ENCODE results near the gene EFCAB3.
"Not testable (repeated sequence)": the region's sequence is repeated elsewhere in the genome, so short reads cannot be mapped to it uniquely, and the experiment has no call there.

The EFCAB3 gene

DNA sequence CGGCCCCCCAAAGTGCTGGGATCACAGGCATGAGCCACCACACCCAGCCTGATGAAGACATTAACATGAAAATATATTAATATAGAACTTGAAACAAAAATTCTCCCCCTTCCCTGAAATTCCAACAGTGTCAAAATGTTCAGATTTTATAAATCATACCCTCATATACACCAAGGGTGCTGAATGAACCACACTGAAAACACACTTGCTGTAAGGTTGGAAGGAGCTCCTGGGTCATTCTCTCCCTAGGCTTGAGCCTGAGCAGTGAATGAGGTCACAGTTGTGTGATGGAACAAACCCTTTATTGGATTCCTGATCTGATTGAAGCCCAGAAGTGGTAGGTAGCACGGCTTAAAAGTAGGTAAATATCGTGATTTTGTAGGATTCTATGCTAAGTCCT is at the start of gene EFCAB3:
Gene EFCAB3 (plus strand): TSS at position 301 of the 400 bp plus-strand sequence. CDS start 2,427 bp downstream, outside the sequence.
- no peak for DNase-seq

DNA sequence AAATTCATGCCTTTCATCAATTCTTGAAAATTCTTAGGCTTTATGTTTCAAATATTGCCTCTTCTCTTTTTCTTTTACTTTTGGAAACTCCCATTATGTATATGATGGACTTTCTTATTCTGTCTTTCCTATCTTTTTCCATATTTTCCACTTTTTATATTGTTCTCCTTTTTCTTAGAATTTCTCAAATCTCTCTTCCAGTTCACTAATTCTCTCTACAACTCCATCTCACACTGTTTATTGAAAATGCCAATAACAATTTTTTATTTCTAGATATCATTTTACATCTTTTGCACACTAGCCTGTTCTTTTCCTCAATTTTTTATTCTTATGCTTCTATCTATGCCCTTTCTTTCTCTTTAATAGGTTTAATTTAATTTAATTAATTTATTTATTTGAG is 43.8 kb upstream of the EFCAB3 start:
- DNase-seq: no peak

DNA sequence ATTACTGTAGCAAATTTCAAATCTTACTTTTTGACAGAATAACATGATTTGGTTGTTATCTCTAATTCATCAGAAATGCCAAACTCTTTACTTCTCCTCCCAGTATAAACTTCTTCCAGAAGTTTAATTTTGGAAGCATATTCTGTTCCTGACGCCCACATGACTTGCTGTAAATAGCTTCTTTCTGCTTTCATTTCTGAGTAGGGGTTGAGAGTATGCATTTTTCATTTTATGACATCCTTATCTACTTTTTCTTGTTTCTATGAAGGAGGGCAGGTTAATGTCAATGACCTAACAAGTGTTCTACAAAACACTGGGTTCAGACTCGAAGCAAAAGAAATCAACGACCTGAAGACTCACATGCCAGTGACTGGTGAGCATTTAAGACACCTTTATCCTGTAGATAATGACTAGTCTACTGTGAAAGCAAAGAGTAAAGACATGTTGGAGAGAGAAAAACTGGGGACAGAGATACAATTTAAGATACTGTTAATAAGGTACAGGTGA is 36.5 kb upstream of the EFCAB3 start:
- DNase-seq: no peak

DNA sequence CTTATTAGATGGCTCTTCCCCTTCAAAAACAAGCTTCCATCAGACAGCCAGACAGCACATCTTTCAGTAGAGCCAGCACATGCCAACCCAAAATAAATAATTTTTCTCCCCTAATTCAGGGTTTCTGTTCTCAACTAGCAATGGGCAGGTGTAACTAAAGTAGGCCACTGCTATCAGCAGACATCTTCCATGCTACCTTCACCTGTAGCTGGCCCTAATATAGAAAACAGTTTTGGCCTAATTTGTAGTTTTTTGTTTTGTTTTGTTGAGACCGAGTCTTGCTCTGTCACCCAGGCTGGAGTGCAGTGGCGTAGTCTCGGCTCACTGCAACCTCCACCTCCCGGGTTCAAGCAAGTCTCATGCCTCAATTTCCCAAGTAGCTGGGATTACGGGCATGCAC is 29.2 kb upstream of the EFCAB3 start:
- DNase-seq: no peak

DNA sequence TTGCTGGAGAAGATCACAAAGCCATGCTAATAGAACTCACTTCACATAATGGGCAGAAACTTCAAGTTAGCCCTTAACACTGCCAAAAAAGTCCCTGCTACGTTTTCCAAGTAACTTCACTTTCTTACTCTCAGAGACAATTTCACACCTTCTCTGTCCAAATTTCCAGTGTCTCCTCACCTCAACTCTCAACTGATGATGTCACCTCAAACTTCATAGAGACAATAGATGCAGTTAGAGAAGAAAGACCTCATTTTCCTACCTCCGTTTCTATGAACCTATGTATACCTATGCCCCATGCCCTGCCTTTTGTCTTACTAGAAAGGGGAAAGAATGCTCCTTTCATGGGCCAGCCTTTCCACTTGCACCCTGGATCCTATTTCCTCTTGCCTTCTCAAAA is 14.2 kb upstream of the EFCAB3 start:
- no peak for DNase-seq

DNA sequence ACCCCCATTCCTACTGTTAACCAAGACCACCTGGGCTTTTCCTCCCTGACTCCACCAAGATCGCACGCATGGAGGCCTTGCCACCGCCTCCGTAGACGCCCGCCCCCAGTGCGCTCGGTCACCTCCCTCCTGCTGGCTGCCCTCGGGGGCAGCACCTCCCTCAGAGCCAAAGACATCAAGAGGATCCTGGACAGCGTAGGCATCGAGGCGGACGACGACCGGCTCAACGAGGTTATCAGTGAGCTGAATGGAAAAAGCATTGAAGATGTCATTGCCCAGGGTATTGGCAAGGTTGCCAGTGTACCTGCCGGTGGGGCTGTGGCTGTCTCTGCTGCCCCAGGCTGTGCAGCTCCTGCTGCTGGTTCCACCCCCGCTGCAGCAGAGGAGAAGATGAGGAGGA is 1.2 kb downstream of the EFCAB3 start:
- DNase-seq: no peak

DNA sequence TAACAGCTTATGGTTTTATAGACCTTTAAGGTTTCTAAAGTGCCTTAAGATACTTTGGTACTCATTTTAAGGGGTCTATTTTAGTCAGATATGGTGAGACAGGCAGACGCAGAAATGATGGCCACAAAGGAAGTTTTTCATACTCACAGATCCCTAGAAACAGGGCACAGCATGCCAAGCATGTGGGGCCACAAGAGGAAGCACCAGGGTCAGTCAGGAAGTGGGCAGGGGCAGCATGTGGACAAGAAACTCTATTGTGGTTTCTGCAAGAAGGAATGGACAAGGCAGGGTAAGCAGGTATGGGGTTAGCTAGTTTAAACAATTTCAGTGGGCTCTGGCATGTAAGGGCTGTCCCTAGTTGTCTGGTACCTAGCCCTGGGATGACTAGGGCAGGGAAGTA is 8.5 kb downstream of the EFCAB3 start:
- DNase-seq: no peak

DNA sequence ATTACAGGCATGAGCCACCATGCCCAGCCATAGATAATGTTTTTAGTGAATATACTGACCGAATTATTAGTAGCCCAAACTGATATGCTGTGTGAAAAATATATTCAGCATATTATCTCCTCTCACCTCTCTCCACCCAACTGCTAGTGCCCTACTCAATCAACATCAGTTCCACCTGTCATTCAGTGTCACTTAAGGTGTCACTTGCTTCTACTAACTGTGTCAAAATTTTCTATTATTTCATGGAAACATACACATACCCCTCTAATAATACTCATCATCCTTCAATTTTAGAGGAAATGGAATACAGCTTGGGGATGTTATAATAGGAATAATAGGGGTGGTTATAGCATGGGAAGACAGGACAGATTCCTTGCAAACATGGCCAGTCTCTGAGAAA is 12.6 kb downstream of the EFCAB3 start:
- DNase-seq: no peak

DNA sequence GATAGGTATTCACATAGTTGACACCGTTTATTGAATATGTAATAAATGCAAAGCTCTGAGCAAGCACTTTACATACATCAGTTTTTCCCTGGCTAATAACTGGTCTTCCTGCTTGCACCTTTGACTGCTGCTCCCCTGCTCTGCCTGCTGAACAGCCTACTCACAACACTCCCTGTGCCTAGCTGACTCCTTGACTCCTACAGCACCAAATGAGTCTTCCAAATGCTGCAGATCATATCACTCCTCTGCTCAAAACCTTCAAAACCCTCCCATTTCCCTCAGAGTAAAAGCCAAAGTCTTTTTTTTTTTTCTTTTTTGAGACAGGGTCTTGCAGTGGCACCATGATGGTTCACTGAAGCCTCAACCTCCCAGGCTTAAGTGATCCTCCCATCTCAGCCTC is 18.5 kb downstream of the EFCAB3 start:
- no peak for DNase-seq

DNA sequence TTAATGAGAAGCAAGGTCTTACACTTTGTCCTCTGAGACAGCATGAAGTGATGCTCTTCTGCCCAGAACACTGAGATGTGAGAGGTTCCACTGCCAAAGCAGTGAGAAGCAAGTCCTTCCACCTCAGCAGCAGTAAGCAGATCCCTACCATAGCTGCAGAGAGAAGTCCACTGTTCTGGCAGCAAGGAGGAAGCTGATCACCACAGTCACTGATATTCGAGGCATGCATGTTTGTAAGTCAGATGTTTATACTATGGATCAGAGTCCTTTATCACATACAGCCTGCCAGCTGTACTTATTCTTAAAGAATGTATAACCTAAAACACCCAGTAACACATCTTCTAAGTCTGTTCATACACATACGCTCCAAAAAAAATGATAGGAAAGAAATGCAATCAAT is 25.1 kb downstream of the EFCAB3 start:
- no peak for DNase-seq

DNA sequence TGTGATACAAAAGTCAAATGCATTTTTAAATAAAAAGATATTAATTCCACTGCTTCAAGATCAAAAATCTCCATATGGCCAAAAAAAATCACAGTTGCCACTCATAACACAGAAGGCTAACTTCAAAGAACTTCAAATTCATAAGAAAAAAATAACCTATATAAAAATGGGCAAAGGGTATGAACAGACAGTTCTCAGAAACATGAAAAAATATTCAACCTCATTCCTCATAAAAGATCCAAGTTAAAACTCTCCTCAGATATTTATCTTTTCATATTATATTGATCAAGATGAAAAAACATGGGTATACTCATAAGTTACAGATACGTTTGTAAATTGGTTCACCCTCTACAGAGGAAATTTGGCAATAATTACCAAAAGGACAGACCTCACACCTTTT is 32.7 kb downstream of the EFCAB3 start:
- DNase-seq: not testable (repeated sequence)

DNA sequence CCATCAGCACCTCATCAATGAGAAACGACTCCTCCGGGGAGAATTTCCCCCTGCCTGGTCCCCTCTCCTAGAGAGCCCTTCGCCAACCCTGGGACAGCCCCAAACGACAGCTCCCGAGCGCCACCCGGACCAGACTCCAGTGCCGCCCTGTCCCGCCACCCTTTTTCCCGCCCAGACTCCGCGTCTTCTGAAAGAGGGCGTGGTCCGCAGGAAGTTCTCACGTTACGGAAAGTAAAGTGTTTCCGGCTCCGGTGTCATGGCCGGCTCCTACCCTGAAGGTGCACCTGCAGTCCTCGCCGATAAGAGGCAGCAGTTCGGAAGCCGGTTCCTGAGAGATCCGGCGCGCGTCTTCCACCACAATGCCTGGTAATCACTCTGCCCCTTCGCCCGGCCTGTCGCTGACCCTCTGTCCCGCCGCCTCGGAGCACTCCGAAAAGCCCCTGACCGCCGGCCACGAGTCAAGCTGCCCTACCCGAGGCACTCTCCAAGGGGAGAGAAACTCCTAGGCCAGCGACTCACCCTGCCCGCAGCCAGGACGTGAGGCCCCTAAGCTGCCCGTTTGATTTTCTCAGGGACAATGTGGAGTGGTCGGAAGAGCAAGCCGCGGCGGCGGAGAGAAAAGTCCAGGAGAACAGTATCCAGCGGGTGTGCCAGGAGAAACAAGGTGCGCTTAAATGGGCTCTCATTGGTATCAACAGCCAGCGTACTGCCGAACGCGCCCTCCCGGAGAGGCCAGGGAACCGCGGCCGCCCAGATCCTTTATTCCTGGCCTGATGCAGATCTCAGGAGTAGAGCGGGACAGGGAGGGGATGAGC is 43.5 kb downstream of the EFCAB3 start, which contains the start of gene METTL2A:
Gene METTL2A (plus strand): TSS at position 251 of the 815 bp plus-strand sequence. CDS start 6 bp downstream, at position 257.
- peak; percentile 88 for DNase-seq

DNA sequence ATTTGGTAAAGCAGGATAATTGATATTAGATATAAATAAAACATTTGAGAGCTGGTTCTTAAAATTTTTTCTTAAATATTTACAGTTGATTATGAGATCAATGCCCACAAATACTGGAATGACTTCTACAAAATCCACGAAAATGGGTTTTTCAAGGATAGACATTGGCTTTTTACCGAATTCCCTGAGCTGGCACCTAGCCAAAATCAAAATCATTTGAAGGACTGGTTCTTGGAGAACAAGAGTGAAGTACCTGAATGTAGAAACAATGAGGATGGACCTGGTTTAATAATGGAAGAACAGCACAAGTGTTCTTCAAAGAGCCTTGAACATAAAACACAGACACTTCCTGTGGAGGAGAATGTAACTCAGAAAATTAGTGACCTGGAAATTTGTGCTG is 45.9 kb downstream of the EFCAB3 start:
- DNase-seq: not testable (repeated sequence)

DNA sequence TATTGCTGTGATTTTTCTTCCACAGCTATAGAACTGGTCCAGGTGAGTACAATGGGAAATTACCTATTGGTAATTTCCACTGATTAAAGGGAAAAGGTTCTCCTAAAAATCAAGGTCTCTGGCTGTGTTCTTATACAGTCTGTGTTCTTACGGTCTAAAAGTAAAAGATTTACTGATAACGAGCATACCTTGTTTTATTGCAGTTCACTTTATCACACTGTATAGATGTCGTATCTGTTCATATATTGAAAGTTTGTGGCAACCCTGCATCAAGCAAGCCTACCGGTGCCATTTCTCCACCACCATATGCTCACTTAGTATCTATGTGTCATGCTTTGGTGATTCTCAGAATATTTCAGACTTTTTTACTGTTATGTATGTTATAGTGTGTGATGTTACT is 54.9 kb downstream of the EFCAB3 start:
- DNase-seq: not testable (repeated sequence)

DNA sequence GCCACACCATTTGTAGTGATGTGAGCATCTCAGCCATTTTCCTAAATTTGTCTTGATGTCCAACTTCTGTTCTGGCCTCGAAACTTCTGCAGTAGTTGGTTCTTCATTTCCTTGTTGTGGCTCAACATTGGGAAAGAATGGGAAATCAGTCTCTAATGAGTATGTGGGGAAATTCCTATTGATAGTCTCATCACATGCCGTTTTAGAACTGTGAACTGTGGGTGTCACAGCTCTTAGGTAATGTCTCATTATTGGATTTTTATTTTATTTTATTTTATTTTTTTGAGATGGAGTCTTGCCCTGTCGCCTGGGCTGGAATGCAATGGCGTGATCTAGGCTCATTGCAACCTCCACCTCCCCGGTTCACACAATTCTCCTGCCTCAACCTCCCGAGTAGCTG is 60.8 kb downstream of the EFCAB3 start:
- not testable (repeated sequence) for DNase-seq

DNA sequence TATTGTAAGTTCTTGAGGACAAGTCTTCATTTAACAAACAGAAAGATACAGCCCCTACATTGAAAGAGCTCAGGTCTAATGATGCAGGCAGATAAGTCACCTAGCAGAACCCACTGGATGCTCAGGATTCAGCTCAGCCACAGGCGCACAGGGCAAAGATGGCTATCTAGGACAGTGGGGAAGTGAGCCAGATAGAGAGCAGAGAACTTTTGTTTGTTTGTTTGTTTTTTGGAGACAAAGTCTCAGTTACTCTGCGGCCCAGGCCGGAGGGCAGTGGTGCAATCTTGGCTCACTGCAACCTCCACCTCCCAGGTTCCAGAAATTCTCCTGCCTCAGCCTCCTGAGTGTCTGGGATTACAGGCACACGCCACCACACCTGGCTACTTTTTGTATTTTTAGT is 63.7 kb downstream of the EFCAB3 start:
- DNase-seq: no peak

DNA sequence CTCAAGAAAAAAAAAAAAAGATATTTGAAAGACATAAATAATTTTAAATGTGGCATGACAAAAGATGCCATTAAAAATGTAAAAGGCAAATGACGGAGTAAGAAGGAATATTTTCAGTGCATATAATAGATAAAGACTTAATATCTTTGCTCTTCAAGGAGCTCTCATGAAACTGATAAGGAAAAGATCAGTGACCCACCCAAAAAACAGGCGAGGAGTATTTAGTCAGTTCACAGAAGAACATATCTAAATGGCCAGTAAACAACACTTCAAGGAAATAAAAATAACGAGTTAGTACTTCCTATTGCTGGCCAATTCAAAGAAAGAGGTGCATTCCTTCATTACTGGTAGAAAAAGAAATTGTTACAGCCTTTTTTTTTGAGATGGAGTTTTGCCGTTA is 65.4 kb downstream of the EFCAB3 start:
- DNase-seq: not testable (repeated sequence)

DNA sequence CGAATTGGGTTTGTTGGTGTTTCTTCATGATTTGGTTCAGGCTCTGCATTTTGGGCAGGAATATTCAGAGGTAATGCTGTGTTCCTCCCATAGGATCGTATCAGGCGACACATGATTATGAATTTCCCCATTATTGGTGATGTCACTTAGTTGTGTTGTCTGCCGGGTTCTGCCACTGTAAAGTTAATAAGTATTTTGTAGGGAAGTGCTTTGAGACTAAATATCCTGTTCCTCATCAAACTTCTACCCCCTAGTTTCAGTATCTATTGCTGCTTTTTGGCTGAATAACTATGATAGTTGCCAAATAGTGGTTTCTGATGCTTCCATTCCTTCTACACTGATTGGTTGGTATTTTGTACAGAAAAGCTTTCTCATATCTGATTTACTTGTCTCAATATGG is 71.8 kb downstream of the EFCAB3 start:
- DNase-seq: not testable (repeated sequence)

DNA sequence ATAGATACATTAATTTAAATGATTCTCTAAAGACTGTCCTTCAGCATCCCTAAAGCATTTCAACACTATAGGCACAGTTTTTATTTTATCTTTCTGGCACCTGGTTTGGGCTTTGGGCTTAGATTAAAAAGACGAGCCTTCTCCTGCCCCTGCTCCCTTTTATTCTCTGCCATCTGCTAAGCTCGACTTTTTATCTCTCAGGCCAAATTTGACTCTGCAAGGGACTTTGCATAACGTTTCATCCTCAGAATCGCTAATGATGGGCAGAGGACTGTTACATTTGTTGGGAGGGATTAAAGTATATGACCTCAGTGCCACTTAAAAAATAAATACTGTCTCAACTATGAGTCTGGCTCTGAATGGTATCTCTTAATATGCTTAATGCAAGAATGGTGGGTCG is 72.7 kb downstream of the EFCAB3 start:
- not testable (repeated sequence) for DNase-seq

DNA sequence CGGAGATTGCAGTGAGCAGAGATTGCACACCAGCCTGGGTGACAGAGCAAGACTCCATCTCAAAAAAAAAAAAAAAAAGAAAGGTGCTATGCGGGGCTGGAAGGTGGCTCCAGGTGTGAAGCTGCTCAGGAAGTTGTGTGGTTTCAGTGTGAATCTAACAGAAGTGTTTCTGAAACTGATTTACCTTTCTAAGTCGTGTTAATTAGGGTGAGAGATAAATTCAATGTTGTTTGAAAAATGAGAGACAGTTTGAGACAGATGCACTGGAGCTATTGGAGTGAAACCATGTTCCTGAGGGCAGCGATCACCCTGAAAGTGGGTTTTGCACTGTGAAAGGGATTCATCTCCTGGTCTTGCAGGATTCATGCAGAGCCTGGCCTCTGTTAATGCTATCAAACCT is 73.3 kb downstream of the EFCAB3 start:
- peak; percentile 16 for DNase-seq

DNA sequence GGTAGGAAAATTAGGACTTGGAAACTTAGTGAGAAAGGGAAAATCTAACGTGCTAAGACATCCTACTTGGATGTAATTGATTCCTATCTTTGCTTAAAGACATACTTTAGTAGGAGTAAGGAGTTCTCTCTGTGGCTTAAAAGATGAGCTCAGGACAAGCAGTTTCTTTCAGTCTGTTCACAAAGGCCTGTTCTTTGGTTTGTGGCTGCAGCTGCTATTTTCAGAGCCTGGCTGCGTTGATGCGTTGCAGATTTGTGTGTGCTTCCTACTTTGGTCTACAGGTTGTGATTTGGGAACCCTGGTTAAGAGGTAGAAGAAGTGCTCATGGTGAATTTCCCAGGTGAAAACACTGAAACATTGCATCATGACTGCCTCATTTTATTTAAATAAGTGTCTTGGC is 73.8 kb downstream of the EFCAB3 start:
- not testable (repeated sequence) for DNase-seq

DNA sequence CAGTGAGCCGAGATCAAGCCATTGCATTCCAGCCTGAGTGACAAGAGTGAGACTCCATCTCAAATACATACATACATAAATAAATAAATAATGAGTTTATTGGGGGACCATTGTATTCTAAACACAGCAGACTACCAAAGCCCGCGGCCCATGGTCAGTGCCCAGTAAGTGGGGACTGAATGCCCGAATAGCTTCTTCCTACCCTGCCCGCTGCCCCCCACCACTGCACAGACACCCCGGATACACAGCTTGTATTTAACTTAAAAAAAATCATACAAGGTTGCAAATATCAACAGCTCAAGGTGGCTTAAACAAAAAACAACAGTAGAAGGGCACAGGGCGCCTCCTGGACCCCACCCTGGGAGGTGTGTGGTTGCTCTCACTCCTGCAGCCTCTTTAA is 75.7 kb downstream of the EFCAB3 start:
- DNase-seq: no peak

DNA sequence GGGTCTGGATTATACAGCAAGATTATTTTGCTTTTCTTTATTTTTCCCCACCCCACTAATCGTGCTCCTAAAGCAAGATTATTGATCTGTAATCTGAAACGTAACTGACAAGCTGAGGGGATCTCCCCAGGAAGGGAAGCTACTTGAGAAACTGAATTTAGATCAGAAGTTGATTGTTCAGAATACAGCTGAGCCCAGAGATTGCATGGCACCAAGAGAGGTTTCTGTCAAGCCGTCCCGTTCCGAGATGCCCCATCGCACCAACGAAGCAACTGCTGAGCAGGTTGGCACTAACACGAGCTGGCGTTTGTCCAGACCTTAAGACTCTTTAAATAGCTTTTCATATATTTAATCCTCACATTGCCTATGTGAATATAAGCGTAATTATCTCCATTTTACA is 78.1 kb downstream of the EFCAB3 start:
- DNase-seq: not testable (repeated sequence)

DNA sequence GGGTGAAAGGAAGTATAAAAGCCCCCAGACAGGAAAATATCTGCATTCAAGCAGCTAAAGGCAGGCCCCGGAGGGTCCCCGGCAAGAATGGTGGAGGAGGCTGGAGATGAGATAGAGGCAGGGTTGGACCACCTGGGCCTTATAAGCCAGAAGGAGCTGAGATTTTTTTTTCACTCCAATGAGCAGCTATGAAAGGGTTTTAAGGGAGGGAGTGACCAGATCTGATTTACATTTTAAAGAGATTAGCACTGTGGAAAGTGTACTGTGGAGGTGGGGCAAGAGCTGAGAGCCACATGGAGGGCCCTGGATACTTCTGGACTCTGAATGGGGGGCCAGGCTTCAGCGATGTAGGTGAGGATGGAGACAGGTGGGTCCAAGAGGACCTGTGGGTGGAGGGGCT is 84.1 kb downstream of the EFCAB3 start:
- not testable (repeated sequence) for DNase-seq

DNA sequence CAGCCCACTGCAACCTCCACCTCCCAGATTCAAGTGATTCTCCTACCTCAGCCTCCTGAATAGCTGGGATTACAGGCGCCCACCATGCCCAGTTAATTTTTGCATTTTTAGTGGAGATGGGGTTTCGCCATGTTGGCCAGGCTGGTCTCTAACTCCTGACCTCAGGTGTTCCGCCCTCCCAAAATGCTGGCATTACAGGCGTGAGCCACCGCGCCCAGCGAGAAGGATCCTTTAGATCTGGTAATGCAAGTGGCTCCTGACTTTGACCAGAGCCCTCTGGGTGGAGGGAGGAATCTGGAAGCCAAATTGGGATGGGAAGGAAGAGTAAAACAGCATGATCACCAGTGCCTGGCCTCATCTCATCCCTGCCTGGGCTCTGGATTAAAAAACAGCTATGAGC is 84.9 kb downstream of the EFCAB3 start:
- DNase-seq: not testable (repeated sequence)
